WERI-Rb-1 (cell line): Measurements from ENCODE around the gene PTPRT.

ENCODE experiments used
- DNase-seq: peaks from one replicate; pipeline ENCODE4 v3.0.0-alpha.2; 2020
- H3K27ac ChIP-seq: fragments of 250-450 bp; sonication (Bioruptor Pico); 2 replicates; pipeline ENCODE4 v1.5.1; 2020; ENCODE audit warnings: mild to moderate bottlenecking, moderate library complexity
- H3K27me3 ChIP-seq: fragments of 250-450 bp; sonication (Bioruptor Pico); 2 replicates; pipeline ENCODE4 v1.5.1; 2021; ENCODE audit warnings: mild to moderate bottlenecking, low read depth, moderate library complexity; ENCODE audit not compliant: insufficient read depth, severe bottlenecking
- H3K36me3 ChIP-seq: fragments of 250-450 bp; sonication (Bioruptor Pico); 2 replicates; pipeline ENCODE4 v1.5.1; 2020; ENCODE audit warnings: mild to moderate bottlenecking, moderate library complexity
- H3K4me3 ChIP-seq: 2 replicates; pipeline ENCODE4 v1.5.1; 2011; ENCODE audit warnings: low read depth, mild to moderate bottlenecking, control low read depth, low read length
- H3K9me3 ChIP-seq: fragments of 250-450 bp; sonication (Bioruptor Pico); 2 replicates; pipeline ENCODE4 v1.5.1; 2021; ENCODE audit warnings: mild to moderate bottlenecking, moderate library complexity; ENCODE audit not compliant: severe bottlenecking
- TF ChIP-seq, protein P1 (sequence below): IDR thresholded peaks from 2 replicates; pipeline ENCODE4 v1.5.1; 2011; ENCODE audit warnings: low read depth, mild to moderate bottlenecking, control low read depth, inconsistent platforms, low read length

Gene PTPRT

DNA sequence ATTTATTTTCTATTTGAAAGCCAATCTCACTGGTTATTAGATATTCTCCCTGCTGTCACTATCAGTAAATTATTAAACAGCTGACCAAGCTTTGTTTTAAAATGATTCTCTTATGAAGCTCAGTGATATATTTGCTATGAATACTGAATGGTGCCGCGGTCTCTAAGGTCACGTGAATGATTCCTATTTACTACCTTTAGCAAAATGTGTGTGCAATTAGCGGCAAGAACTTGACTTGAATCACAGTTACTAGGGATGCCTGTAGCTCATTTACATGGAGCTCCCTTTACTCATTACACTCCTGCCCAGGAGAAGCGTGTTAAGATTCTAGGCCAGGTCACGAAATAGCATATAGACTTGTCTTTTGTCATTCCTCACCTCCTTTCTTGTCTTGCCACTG, 12.4 kb upstream of the PTPRT start:
- H3K27ac ChIP-seq = no peak overlapping the region
- no peaks in the 10 kb centered on the region for H3K36me3 ChIP-seq
- peaks cover 45% of the 10 kb centered on the region for H3K27me3 ChIP-seq
- no peak for DNase-seq
- TF ChIP-seq, protein P1, sequence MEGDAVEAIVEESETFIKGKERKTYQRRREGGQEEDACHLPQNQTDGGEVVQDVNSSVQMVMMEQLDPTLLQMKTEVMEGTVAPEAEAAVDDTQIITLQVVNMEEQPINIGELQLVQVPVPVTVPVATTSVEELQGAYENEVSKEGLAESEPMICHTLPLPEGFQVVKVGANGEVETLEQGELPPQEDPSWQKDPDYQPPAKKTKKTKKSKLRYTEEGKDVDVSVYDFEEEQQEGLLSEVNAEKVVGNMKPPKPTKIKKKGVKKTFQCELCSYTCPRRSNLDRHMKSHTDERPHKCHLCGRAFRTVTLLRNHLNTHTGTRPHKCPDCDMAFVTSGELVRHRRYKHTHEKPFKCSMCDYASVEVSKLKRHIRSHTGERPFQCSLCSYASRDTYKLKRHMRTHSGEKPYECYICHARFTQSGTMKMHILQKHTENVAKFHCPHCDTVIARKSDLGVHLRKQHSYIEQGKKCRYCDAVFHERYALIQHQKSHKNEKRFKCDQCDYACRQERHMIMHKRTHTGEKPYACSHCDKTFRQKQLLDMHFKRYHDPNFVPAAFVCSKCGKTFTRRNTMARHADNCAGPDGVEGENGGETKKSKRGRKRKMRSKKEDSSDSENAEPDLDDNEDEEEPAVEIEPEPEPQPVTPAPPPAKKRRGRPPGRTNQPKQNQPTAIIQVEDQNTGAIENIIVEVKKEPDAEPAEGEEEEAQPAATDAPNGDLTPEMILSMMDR = no peak
- H3K9me3 ChIP-seq = no peaks in the 10 kb centered on the region
- H3K4me3 ChIP-seq = no peak overlapping the region

DNA sequence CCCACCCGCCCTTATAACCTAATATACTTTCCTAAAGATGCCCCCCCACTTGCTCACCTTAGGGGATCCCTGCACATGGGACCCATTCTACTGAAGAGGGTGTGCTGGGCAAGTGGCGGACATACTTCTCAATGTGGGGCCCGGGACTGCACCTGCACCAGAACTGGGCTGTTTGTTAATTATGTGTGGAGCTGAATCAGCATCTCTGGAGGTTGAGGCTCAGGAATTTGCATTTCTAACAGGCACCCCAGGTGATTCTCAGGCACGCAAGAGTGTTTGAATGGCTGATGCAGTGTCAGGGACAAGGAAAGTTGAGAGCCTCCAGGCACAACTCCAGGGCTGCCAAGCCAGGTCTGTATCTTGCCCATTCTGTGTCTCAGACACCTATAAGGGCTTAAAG, 8.9 kb upstream of the PTPRT start:
- Histone ChIP-seq H3K36me3 (no peaks in the 10 kb centered on the region), H3K4me3 (no peak overlapping the region), H3K9me3 (no peaks in the 10 kb centered on the region), H3K27ac (no peak overlapping the region), H3K27me3 (peaks cover 69% of the 10 kb centered on the region)
- DNase-seq = no peak
- TF ChIP-seq, protein P1 = no peak

DNA sequence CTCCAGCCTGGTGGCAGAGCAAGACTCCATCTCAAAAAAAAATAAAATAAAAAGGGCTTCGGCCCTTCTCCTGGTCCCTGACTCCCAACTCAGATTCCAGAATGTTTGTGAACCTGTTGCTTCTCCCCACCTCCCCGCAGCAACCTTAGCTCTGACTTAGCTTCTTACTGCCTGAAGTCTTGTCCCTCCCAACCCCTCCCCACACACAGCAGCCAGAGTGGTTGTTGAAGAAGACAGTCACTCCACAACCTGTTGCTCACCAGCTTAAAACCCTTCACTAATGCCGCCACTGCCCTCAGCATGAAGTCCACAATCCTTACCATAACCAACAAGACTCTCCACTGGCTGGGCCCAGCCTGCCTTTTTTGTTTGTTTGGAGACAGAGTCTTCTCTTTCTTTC, 6.5 kb upstream of the PTPRT start:
- no peak overlapping the region for H3K27ac ChIP-seq
- no peaks in the 10 kb centered on the region for H3K9me3 ChIP-seq
- peaks cover 63% of the 10 kb centered on the region for H3K27me3 ChIP-seq
- H3K4me3 ChIP-seq = no peak overlapping the region
- TF ChIP-seq, protein P1 = no peak
- DNase-seq = no peak
- H3K36me3 ChIP-seq = no peaks in the 10 kb centered on the region

DNA sequence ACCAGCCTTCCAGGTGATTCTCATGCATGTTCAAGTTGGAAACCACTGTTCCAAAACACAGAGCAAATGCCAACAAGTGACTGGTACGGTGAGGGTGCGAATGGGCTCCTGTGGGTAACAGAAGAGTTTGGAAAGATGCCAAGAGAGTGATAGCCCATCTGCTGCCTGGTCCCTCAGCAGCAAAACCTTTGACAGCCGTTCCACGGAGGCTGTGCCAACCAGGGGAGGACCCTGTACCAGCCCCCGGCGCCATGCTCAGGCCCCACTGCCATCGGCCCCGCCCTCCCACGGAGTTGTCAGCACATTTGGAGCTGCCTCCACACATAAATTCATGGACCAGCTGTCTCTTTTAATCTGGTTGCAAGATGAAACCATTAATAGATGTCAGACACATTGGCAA, 4.4 kb upstream of the PTPRT start:
- no peak for DNase-seq
- TF ChIP-seq, protein P1 = no peak

DNA sequence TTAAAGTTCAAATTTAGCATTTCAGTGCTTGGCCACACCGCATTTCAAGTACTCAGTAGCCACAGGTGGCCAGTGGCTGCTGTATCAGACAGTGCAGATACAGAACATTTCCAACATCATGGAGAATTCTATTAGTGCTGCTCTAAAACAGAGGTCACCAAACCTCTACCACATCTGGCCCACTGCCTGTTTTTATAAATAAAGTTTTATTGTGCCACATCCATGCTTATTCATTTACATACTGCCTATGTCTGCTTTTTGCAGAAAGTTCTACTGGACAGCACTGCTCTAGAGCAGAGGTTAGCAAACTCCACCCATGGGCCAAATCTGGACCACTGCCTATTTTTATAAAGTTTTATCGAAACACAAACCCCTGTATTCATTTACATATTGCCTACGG, 3.7 kb upstream of the PTPRT start:
- TF ChIP-seq, protein P1 = no peak
- Histone ChIP-seq H3K36me3 (no peaks in the 10 kb centered on the region), H3K9me3 (no peaks in the 10 kb centered on the region), H3K4me3 (no peak overlapping the region), H3K27ac (no peak overlapping the region), H3K27me3 (peaks cover 75% of the 10 kb centered on the region)
- no peak for DNase-seq

More for the DNA sequence above, 4.4 kb upstream of the PTPRT start:
- no peak overlapping the region for H3K27ac ChIP-seq
- no peak overlapping the region for H3K4me3 ChIP-seq
- H3K27me3 ChIP-seq = peaks cover 72% of the 10 kb centered on the region
- no peaks in the 10 kb centered on the region for H3K9me3 ChIP-seq
- no peaks in the 10 kb centered on the region for H3K36me3 ChIP-seq
